ENCODE results near the gene MORN5. TPM values are rescaled to one million over a fixed set of nuclear protein-coding genes. Genes with fewer than 3 reads are reported as not detected.

MORN5 gene
- total RNA-seq, 1 donor = 0.36 TPM

DNA sequence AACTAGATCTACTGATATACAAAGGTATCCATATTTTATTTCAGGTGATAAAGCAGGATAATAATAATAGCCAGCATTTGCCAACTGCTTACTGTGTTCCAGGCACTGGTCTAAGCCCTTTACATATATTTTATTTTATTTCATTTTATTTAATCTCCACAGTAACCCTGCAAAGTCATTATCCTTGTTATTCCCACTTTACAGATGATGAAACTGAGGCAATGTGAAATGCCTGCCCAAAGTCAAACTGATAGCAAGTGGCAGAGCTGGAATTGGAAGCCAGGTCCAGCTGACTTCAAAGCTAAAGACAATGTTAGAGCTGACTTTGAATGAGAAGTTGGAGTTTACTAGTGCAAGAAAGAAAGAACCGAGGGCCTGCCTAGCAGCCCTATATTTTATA, 24.8 kb downstream of the MORN5 start:
- Histone ChIP-seq H3K4me1 (ENCODE audit: insufficient read depth, low read length) (peaks cover 14% of the 10 kb centered on the region), H3K79me2 (ENCODE audit: insufficient read depth, low read length) (no peaks in the 10 kb centered on the region), H2AFZ (ENCODE audit: low read length) (no peak overlapping the region), H3K4me3 (ENCODE audit: insufficient read depth, low read length) (no peak overlapping the region), H3K27me3 (ENCODE audit: insufficient read depth, low read length) (peaks cover 27% of the 10 kb centered on the region), H3K27ac (ENCODE audit: low read depth, low read length) (no peak overlapping the region), H3K9me3 (ENCODE audit: low read depth, low read length) (no peaks in the 10 kb centered on the region), H3K36me3 (ENCODE audit: insufficient read depth, low read length) (no peaks in the 10 kb centered on the region), H3K4me2 (ENCODE audit: insufficient read depth, low read length) (no peak overlapping the region), H4K20me1 (ENCODE audit: insufficient read depth, low read length) (no peaks in the 10 kb centered on the region)
- DNase-seq (ENCODE audit: insufficient read length, low spot score, missing footprints) = no peak
- TF ChIP-seq CTCF (IDR thresholded peaks at IDR 0.05; ENCODE audit: extremely low read depth, low read depth, low read length) = no peak

DNA sequence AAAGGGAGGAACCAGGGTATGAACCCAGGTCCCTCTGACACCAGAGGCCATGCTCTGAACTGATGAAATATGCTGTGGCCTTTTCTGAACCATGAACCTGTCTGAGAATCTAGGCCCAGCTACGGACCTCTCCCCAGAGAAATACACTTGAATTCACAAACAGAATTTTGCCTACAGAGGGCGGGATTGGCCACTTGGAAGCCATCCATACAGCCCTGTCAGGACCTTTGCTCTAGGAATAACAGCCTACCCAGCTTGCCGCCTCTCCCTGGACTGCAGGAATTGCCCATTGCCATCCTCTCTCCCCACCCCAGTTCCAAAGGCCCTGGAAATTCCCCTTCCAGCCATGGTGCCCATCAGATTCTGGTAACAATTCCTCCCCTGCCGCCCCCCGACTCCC, 26.6 kb downstream of the MORN5 start:
- Histone ChIP-seq H3K4me2 (ENCODE audit: insufficient read depth, low read length) (no peak overlapping the region), H3K4me3 (ENCODE audit: insufficient read depth, low read length) (no peak overlapping the region)
- peak; percentile 18 for DNase-seq (ENCODE audit: insufficient read length, low spot score, missing footprints)

GRCh38 chr9:122186777-122187470, 27.2 kb downstream of the MORN5 start:
- no peak overlapping the region for H3K27ac ChIP-seq (ENCODE audit: low read depth, low read length)
- H3K4me2 ChIP-seq (ENCODE audit: insufficient read depth, low read length) = no peak overlapping the region
- H4K20me1 ChIP-seq (ENCODE audit: insufficient read depth, low read length) = no peaks in the 10 kb centered on the region
- no peaks in the 10 kb centered on the region for H3K79me2 ChIP-seq (ENCODE audit: insufficient read depth, low read length)
- H3K36me3 ChIP-seq (ENCODE audit: insufficient read depth, low read length) = no peaks in the 10 kb centered on the region
- no peak for TF ChIP-seq CTCF (IDR thresholded peaks at IDR 0.05; ENCODE audit: extremely low read depth, low read depth, low read length)
- DNase-seq (ENCODE audit: insufficient read length, low spot score, missing footprints) = peak; percentile 15
- no peaks in the 10 kb centered on the region for H3K9me3 ChIP-seq (ENCODE audit: low read depth, low read length)
- no peak overlapping the region for H3K4me3 ChIP-seq (ENCODE audit: insufficient read depth, low read length)
- peaks cover 26% of the 10 kb centered on the region for H3K27me3 ChIP-seq (ENCODE audit: insufficient read depth, low read length)
- no peak overlapping the region for H2AFZ ChIP-seq (ENCODE audit: low read length)
- H3K4me1 ChIP-seq (ENCODE audit: insufficient read depth, low read length) = no peaks in the 10 kb centered on the region

More for the DNA sequence above, 26.6 kb downstream of the MORN5 start:
- no peaks in the 10 kb centered on the region for H3K79me2 ChIP-seq (ENCODE audit: insufficient read depth, low read length)
- no peak overlapping the region for H3K27ac ChIP-seq (ENCODE audit: low read depth, low read length)
- no peak overlapping the region for H2AFZ ChIP-seq (ENCODE audit: low read length)
- no peaks in the 10 kb centered on the region for H4K20me1 ChIP-seq (ENCODE audit: insufficient read depth, low read length)
- peaks cover 27% of the 10 kb centered on the region for H3K27me3 ChIP-seq (ENCODE audit: insufficient read depth, low read length)
- no peak for TF ChIP-seq CTCF (IDR thresholded peaks at IDR 0.05; ENCODE audit: extremely low read depth, low read depth, low read length)
- no peaks in the 10 kb centered on the region for H3K36me3 ChIP-seq (ENCODE audit: insufficient read depth, low read length)
- H3K9me3 ChIP-seq (ENCODE audit: low read depth, low read length) = no peaks in the 10 kb centered on the region
- H3K4me1 ChIP-seq (ENCODE audit: insufficient read depth, low read length) = no peaks in the 10 kb centered on the region

DNA sequence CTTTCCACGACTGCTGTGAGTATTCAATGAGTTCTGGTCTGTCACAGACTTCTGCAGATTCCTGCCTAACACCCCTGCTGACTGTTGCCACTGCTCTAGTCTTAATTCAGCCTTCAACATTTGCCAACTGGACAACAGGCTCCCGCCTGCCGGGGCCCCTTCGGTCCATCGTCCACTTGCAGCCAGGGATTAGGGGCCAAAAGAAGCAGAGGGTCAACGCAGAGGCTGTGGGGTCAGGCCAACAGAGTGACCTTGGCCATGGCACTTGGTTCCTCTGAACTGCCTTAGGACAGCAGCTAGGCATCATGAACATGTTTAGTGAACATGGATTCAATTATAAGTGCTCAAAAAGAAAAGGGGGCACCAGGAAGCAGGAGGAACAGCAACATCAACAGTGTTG, 28.7 kb downstream of the MORN5 start:
- peaks cover 14% of the 10 kb centered on the region for H3K27me3 ChIP-seq (ENCODE audit: insufficient read depth, low read length)
- peak; percentile 31 for DNase-seq (ENCODE audit: insufficient read length, low spot score, missing footprints)
- no peak overlapping the region for H3K4me2 ChIP-seq (ENCODE audit: insufficient read depth, low read length)
- no peaks in the 10 kb centered on the region for H3K36me3 ChIP-seq (ENCODE audit: insufficient read depth, low read length)
- no peak for TF ChIP-seq CTCF (IDR thresholded peaks at IDR 0.05; ENCODE audit: extremely low read depth, low read depth, low read length)
- H2AFZ ChIP-seq (ENCODE audit: low read length) = no peak overlapping the region
- no peaks in the 10 kb centered on the region for H3K79me2 ChIP-seq (ENCODE audit: insufficient read depth, low read length)
- no peak overlapping the region for H3K27ac ChIP-seq (ENCODE audit: low read depth, low read length)
- H4K20me1 ChIP-seq (ENCODE audit: insufficient read depth, low read length) = no peaks in the 10 kb centered on the region
- H3K9me3 ChIP-seq (ENCODE audit: low read depth, low read length) = no peaks in the 10 kb centered on the region
- no peak overlapping the region for H3K4me3 ChIP-seq (ENCODE audit: insufficient read depth, low read length)
- H3K4me1 ChIP-seq (ENCODE audit: insufficient read depth, low read length) = no peaks in the 10 kb centered on the region
